Panc1 (cell line): ENCODE data around the gene SHC4.

Experiments used
- CTCF ChIP-seq: fragments of 450-650 bp; IDR thresholded peaks from 2 replicates; pipeline ENCODE4 v1.5.1; 2017; ENCODE audit warnings: mild to moderate bottlenecking
- SIN3A ChIP-seq: IDR thresholded peaks from 2 replicates; pipeline ENCODE4 v1.6.1; 2012; ENCODE audit warnings: low read depth, mild to moderate bottlenecking, low read length, moderate library complexity, borderline replicate concordance; ENCODE audit not compliant: insufficient read depth

GRCh38 chr15:48823237-48823636, 140.5 kb downstream of the SHC4 start:
- TF ChIP-seq SIN3A (no peak), CTCF (no peak)
